Activated naive CD8-positive, alpha-beta T cell treated with anti-CD3 and anti-CD28 coated beads, Interleukin-2, amount 10 ng/mL, durations not matched to agents 7 days and 5 days (primary cell): ENCODE data around the gene BEND7. TPM values are rescaled to one million over a fixed set of nuclear protein-coding genes. Genes with fewer than 3 reads are reported as not detected.

Source experiments
- ATAC-seq: fragments of 150-1000 bp; cut with Tn5 transposase; one replicate; pipeline ENCODE4 v1.10.0; 2021; ENCODE audit warnings: low read depth, moderate library complexity
- POLR2A ChIA-PET: fragments of 350-600 bp; sonication (Branson Sonifier 250); formaldehyde crosslinking; loops from one replicate; lab custom pipeline; 2021; ENCODE audit warnings: antibody characterized with exemption; lab: Charles Lee
- DNase-seq: peaks from one replicate; pipeline ENCODE4 v3.0.0; 2021
- H3K27ac Mint-ChIP-seq: one replicate; pipeline ENCODE4 v1.8.0; 2022; ENCODE audit warnings: mild to moderate bottlenecking, mixed read lengths
- H3K27me3 Mint-ChIP-seq: one replicate; pipeline ENCODE4 v1.8.0; 2022; ENCODE audit warnings: mild to moderate bottlenecking, moderate library complexity, mixed read lengths
- H3K36me3 Mint-ChIP-seq: one replicate; pipeline ENCODE4 v1.8.0; 2021; ENCODE audit warnings: mild to moderate bottlenecking, mixed read lengths
- H3K4me1 Mint-ChIP-seq: one replicate; pipeline ENCODE4 v1.8.0; 2021; ENCODE audit warnings: mixed read lengths
- H3K4me3 Mint-ChIP-seq: one replicate; pipeline ENCODE4 v1.8.0; 2022; ENCODE audit warnings: mild to moderate bottlenecking, moderate library complexity, mixed read lengths
- H3K9me3 Mint-ChIP-seq: one replicate; pipeline ENCODE4 v1.8.0; 2021; ENCODE audit warnings: mixed read lengths
- total RNA-seq, 2 experiments: library from RNA; stranded (reverse); gene quantifications; one replicate each; pipeline ENCODE4 v1.2.3, GENCODE V29; 2021

Gene BEND7
- total RNA-seq, 2 experiments from 2014 or later: not detected

DNA sequence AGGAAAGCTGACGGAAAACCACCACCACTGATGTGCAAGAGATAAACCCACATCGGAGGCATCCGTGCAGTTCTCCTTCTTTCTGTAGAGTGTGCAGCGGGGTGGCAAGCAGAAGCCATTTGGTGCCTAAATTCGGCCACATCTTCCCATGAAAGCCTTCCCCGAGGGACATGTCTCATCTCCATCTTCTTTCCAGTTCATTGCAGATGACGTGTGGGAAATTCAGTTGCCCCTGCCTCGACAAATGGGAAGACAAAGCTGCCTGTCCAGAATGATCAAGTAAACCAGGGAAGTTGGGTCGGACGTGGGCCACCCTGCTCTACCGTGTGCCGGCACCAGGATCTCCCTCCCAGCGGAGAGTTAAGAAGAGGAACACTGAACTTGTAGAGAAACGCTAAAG lies 14.5 kb downstream of the BEND7 start:
- no peaks in the 10 kb centered on the region for H3K4me1 Mint-ChIP-seq
- ATAC-seq: no peak
- no peak overlapping the region for H3K27ac Mint-ChIP-seq

DNA sequence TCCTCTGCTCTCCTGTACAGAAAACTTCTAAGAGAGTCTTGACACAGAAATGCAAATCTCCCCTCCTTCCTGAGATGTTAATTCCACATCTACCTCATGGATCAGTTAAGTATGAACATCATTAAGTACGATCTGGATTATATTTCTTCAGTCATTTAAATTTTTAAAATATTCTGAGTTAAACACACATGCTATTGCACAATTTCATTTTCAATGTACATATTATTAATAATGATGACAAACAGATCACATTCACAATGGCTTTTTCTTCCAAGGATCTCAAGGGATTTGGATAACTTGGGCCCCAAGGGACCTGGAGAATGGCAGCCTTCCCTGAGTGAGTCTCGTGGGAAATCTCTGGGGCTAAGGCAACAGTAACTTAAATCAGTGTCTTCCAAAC lies 16.2 kb downstream of the BEND7 start:
- Mint-ChIP-seq H3K9me3 (no peaks in the 10 kb centered on the region), H3K36me3 (no peaks in the 10 kb centered on the region), H3K27ac (no peak overlapping the region), H3K4me3 (no peak overlapping the region), H3K27me3 (peaks cover 20% of the 10 kb centered on the region), H3K4me1 (no peaks in the 10 kb centered on the region)
- POLR2A ChIA-PET: no interaction called here
- DNase-seq (no peak), ATAC-seq (no peak)

More for the DNA sequence above, 14.5 kb downstream of the BEND7 start:
- no peaks in the 10 kb centered on the region for H3K9me3 Mint-ChIP-seq
- POLR2A ChIA-PET: no interaction called here
- no peak overlapping the region for H3K4me3 Mint-ChIP-seq
- DNase-seq: no peak
- peaks cover 24% of the 10 kb centered on the region for H3K27me3 Mint-ChIP-seq
- H3K36me3 Mint-ChIP-seq: no peaks in the 10 kb centered on the region

DNA sequence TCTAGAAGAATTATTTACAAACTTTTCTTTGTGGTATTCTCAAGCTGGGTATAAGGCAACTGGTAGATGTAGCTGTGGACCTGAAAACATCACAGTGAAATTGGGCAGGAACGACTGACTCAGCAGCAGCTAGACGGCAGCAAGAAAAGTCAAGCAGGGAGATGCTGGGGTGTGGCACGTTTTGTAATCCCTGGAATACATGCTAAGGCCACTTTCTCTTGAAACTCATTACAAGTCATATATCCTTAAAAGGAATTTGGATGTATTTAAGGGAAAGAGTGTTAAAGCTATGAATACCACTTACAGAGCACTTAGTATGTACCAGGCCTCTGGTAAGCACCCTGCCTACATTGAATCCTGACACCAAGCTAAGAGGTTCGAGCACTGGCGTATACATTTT lies 17.4 kb downstream of the BEND7 start:
- Mint-ChIP-seq H3K36me3 (no peaks in the 10 kb centered on the region), H3K9me3 (no peaks in the 10 kb centered on the region), H3K4me1 (no peaks in the 10 kb centered on the region), H3K27me3 (peaks cover 16% of the 10 kb centered on the region), H3K4me3 (no peak overlapping the region), H3K27ac (no peak overlapping the region)
- no peak for ATAC-seq
- POLR2A ChIA-PET: no interaction called here
- DNase-seq: no peak

- H3K9me3 Mint-ChIP-seq: no peaks in the 10 kb centered on the region
- H3K36me3 Mint-ChIP-seq: no peaks in the 10 kb centered on the region
- peaks cover 11% of the 10 kb centered on the region for H3K27me3 Mint-ChIP-seq
- H3K27ac Mint-ChIP-seq: no peak overlapping the region
- POLR2A ChIA-PET: no interaction called here
- DNase-seq (no peak), ATAC-seq (no peak)
- H3K4me1 Mint-ChIP-seq: no peaks in the 10 kb centered on the region
- H3K4me3 Mint-ChIP-seq: no peak overlapping the region
Observed at GRCh38 chr10:13505052-13505680, 23.6 kb downstream of the BEND7 start.

GRCh38 chr10:13503745-13504463 lies 24.9 kb downstream of the BEND7 start:
- H3K9me3 Mint-ChIP-seq: no peaks in the 10 kb centered on the region
- no peaks in the 10 kb centered on the region for H3K4me1 Mint-ChIP-seq
- ATAC-seq (no peak), DNase-seq (no peak)
- POLR2A ChIA-PET: no interaction called here
- H3K36me3 Mint-ChIP-seq: no peaks in the 10 kb centered on the region
- H3K27me3 Mint-ChIP-seq: peaks cover 9% of the 10 kb centered on the region
- H3K27ac Mint-ChIP-seq: no peak overlapping the region
- no peak overlapping the region for H3K4me3 Mint-ChIP-seq

DNA sequence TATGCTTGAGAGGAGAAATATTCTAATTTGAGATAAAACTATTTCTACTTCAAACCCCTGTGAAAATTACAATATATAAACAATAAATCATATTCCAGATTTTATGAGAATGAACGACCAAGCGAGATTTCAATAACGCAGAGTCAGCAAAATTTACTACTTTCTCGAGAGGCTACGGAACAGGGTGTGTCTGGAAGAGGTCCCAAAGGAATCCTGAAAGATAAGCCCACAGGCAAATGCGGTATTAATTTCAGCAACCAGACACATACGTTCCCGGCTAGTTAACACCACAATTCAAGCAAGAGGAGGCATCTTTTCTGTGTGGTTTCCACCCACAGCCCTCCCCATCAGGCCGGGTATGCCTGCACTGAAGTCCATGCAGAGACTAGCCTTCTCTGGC lies 26.4 kb downstream of the BEND7 start:
- no peak for DNase-seq
- Mint-ChIP-seq H3K4me1 (no peaks in the 10 kb centered on the region), H3K9me3 (no peaks in the 10 kb centered on the region), H3K27ac (no peak overlapping the region), H3K36me3 (no peaks in the 10 kb centered on the region), H3K4me3 (no peak overlapping the region), H3K27me3 (peaks cover 9% of the 10 kb centered on the region)
- no peak for ATAC-seq
- POLR2A ChIA-PET: no interaction called here

DNA sequence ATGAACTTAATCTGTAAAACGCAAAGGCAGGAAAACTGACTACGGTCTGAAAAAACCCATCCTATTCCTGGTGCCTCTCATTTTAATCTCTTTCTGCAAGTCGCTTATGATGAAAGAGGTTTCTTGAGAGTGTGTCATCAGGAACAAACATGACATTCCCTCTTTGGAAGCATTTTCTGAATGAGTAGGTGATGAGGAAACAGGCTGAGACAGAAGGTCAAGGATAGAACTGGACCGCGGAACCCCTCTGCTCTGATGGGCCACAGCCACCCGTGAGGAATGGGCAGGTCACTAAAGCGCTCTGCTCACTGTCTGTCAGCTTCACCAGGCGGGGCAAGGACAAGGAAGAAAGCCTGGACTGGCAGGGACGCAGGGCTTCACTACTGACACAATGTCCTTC lies 28.6 kb downstream of the BEND7 start:
- Mint-ChIP-seq H3K4me3 (no peak overlapping the region), H3K36me3 (no peaks in the 10 kb centered on the region), H3K9me3 (no peaks in the 10 kb centered on the region), H3K4me1 (no peaks in the 10 kb centered on the region), H3K27me3 (no peaks in the 10 kb centered on the region), H3K27ac (no peak overlapping the region)
- DNase-seq (no peak), ATAC-seq (no peak)
- POLR2A ChIA-PET: no interaction called here

DNA sequence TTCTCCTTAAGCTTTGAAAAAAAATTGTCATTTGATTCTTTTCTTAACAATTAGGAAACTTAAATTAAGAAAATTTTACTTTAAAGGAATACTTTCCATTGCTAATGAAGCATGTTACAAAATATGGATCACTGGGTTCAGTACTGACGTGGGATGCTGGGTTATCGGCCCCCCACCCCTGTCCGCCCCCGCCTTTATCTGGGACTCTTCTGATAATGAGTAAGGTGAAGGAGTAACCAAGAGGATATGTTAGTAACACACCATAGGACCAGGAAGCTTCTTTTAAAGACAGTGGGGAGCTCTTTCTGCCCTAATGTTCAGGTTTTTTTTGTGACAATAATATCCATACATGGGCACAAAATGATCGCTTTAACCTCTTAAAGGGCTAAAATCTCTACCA lies 29.7 kb downstream of the BEND7 start:
- H3K36me3 Mint-ChIP-seq: no peaks in the 10 kb centered on the region
- H3K4me1 Mint-ChIP-seq: no peaks in the 10 kb centered on the region
- POLR2A ChIA-PET: no interaction called here
- H3K27me3 Mint-ChIP-seq: peaks cover 3% of the 10 kb centered on the region
- H3K9me3 Mint-ChIP-seq: no peaks in the 10 kb centered on the region
- ATAC-seq (no peak), DNase-seq (no peak)
- no peak overlapping the region for H3K4me3 Mint-ChIP-seq
- no peak overlapping the region for H3K27ac Mint-ChIP-seq

DNA sequence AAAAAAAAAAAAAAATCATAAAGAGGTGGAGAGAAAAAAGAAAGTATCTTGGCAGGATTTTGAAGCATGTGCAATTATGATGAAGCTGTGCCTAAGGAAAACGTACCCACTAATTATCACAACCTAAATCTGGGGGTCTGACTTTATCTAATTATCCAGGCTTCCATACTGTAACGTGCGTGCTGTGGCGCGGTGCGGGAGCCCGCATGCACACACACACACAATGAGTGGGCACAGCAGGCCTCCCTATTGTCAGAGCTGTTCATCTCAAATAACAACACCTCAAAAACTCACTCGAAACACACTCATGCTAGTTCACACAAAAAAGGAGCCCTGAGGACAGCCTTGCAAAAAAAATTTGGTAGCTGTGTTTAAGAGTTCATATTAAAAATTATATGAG lies 31.9 kb downstream of the BEND7 start:
- Mint-ChIP-seq H3K36me3 (no peaks in the 10 kb centered on the region), H3K27ac (no peak overlapping the region), H3K9me3 (no peaks in the 10 kb centered on the region), H3K4me1 (no peaks in the 10 kb centered on the region), H3K27me3 (peaks cover 8% of the 10 kb centered on the region), H3K4me3 (no peak overlapping the region)
- no peak for DNase-seq
- POLR2A ChIA-PET: interaction anchor here (0.6 kb wide), 1 partner anchor 69 kb away, joined by 5 read pairs; no protein-coding TSS in a partner anchor
- no peak for ATAC-seq

GRCh38 chr10:13496164-13496563 lies 32.6 kb downstream of the BEND7 start:
- Mint-ChIP-seq H3K4me1 (no peaks in the 10 kb centered on the region), H3K27ac (no peak overlapping the region), H3K36me3 (no peaks in the 10 kb centered on the region), H3K9me3 (no peaks in the 10 kb centered on the region), H3K4me3 (no peak overlapping the region), H3K27me3 (peaks cover 8% of the 10 kb centered on the region)
- POLR2A ChIA-PET: interaction anchor here (0.6 kb wide), 1 partner anchor 68 kb away, joined by 5 read pairs; no protein-coding TSS in a partner anchor
- ATAC-seq (no peak), DNase-seq (no peak)

DNA sequence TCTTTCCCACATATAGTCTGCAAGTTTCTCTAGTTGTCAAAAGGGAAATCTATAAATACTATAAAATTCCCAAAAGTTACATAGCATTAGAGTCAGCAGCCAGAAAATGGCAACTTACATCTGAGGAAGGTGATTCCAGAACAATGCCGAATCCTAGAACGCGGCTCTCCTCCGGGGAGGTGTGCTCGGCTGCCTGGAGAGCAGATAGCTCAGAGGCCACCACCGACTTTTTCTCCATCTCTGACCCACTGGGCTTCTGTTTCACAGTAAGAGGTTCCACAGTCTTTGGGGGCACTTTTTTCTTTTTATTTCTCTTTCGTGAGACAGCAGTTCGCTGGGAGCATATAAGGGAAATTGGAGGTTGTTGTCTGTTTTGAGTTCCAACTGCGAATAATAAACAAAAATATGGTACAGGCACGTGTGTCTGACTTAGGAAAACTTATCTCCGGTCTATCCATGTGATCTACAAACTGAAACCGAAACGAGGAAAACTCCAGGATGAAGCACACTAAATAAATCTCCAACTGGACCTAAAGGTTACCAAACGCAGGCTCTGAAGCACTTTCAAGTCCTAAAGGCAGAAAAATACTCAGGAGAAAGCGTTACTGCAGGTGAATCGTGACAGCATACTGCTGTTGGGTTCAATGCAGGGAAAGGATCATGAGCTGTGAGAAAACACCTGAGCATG lies 36.2 kb downstream of the BEND7 start:
- DNase-seq (no peak), ATAC-seq (no peak)
- Mint-ChIP-seq H3K9me3 (no peaks in the 10 kb centered on the region), H3K4me3 (no peak overlapping the region), H3K27me3 (peaks cover 10% of the 10 kb centered on the region), H3K4me1 (no peaks in the 10 kb centered on the region), H3K36me3 (no peaks in the 10 kb centered on the region), H3K27ac (no peak overlapping the region)
- POLR2A ChIA-PET: no interaction called here

GRCh38 chr10:13491747-13492360 lies 37.0 kb downstream of the BEND7 start:
- Mint-ChIP-seq H3K4me1 (no peaks in the 10 kb centered on the region), H3K9me3 (no peaks in the 10 kb centered on the region), H3K27ac (no peak overlapping the region), H3K27me3 (peaks cover 10% of the 10 kb centered on the region), H3K36me3 (no peaks in the 10 kb centered on the region), H3K4me3 (no peak overlapping the region)
- POLR2A ChIA-PET: no interaction called here
- no peak for ATAC-seq
- DNase-seq: no peak

GRCh38 chr10:13490503-13490902 lies 38.3 kb downstream of the BEND7 start:
- Mint-ChIP-seq H3K27me3 (peaks cover 10% of the 10 kb centered on the region), H3K4me1 (no peaks in the 10 kb centered on the region), H3K9me3 (no peaks in the 10 kb centered on the region), H3K27ac (no peak overlapping the region), H3K36me3 (no peaks in the 10 kb centered on the region), H3K4me3 (no peak overlapping the region)
- POLR2A ChIA-PET: no interaction called here
- no peak for DNase-seq
- no peak for ATAC-seq
